ENCODE data around the gene OMA1. TPM values are rescaled to one million over a fixed set of nuclear protein-coding genes. Genes with fewer than 3 reads are reported as not detected.
"Not testable (repeated sequence)": the region's sequence is repeated elsewhere in the genome, so short reads cannot be mapped to it uniquely, and the experiment has no call there.

The OMA1 gene
- polyA plus RNA-seq, 1 of the 3 experiments (the other 2 are of a cell fraction) = 6.9 TPM

DNA sequence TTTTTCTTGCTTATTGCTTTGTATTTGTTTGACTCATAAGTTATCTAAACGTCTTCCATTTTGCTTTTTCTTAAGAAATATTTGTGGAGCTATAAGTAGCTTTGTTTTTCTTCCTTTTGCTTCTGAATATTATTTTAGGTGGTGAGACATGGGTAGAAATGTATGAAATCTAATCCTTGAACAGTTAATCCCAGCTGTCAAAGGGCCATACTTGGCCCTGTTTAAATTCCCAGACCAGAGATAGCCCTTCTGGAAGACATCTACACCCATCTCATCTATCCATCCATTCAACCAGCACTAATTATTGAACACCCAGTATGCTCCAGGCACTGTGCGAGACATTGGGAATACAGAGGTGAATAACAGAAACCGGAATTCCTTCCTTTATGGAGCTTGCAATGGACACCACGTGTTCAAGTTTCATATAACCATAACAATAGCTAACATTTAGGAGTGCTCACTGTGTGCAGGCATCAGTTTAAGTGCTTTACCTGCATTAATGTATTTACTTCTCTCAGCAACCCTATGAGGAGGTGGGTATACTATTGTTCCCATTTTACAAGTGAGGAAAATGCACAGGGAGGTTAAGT is 21.8 kb upstream of the OMA1 start:
- no peaks in the 10 kb centered on the region; a peak in 1 of 4 replicates for H3K4me1 ChIP-seq (ENCODE audit: control insufficient read depth in 1 of 2, insufficient read depth in 2 of 2, low read depth in 1 of 2, low read length in 1 of 2)
- H3K4me3 ChIP-seq (ENCODE audit: low read depth in 2 of 2, low read length in 1 of 2) = no peak overlapping the region
- no peaks in the 10 kb centered on the region for H3K27me3 ChIP-seq (ENCODE audit: insufficient read depth)
- CTCF ChIA-PET = interaction anchor here (1.0 kb wide), 1 partner anchor 53 kb away, joined by 3 read pairs; no protein-coding TSS in a partner anchor
- H4K20me1 ChIP-seq (ENCODE audit: insufficient read depth) = no peaks in the 10 kb centered on the region
- no peak for DNase-seq
- H3K9me2 ChIP-seq = no peaks in the 10 kb centered on the region
- POLR2A ChIA-PET = no interaction called here
- no peak overlapping the region for H2AFZ ChIP-seq (ENCODE audit: low read depth)
- H3K9ac ChIP-seq = no peak overlapping the region
- H3K27ac ChIP-seq (ENCODE audit: low read depth in 2 of 2, low read length in 1 of 2) = no peak overlapping the region
- H3K36me3 ChIP-seq (replicated peaks in 1 of 2; ENCODE audit: control insufficient read depth in 1 of 2, insufficient read depth in 2 of 2, low read length in 1 of 2) = no peaks in the 10 kb centered on the region
- H3F3A ChIP-seq (replicated peaks; ENCODE audit: insufficient read depth) = no peaks in the 10 kb centered on the region
- no peaks in the 10 kb centered on the region for H3K79me2 ChIP-seq (ENCODE audit: insufficient read depth)
- no peak overlapping the region for H3K4me2 ChIP-seq
- TF ChIP-seq PBX3 (IDR thresholded peaks at IDR 0.05) (no peak), POLR2AphosphoS5 (IDR thresholded peaks at IDR 0.05; ENCODE audit: low read depth, low read length) (no peak), TEAD4 (IDR thresholded peaks at IDR 0.05; ENCODE audit: borderline replicate concordance, insufficient read depth) (no peak), TCF12 (IDR thresholded peaks at IDR 0.05) (no peak), RCOR1 (IDR thresholded peaks at IDR 0.05; ENCODE audit: low read length) (no peak), MXI1 (IDR thresholded peaks at IDR 0.05; ENCODE audit: low read depth, low read length) (no peak), MEF2A (IDR thresholded peaks at IDR 0.05; ENCODE audit: borderline replicate concordance, low read depth) (no peak)
- H3K9me3 ChIP-seq = no peaks in the 10 kb centered on the region
- 50% methylated on average over 4 of the region's 4 CpGs for WGBS (ENCODE audit: low lambda C conversion rate)

- no peak overlapping the region for H3K4me3 ChIP-seq (ENCODE audit: low read depth in 2 of 2, low read length in 1 of 2)
- no peaks in the 10 kb centered on the region for H3F3A ChIP-seq (replicated peaks; ENCODE audit: insufficient read depth)
- no peaks in the 10 kb centered on the region for H3K79me2 ChIP-seq (ENCODE audit: insufficient read depth)
- no peaks in the 10 kb centered on the region for H3K4me1 ChIP-seq (ENCODE audit: control insufficient read depth in 1 of 2, insufficient read depth in 2 of 2, low read depth in 1 of 2, low read length in 1 of 2)
- H3K4me2 ChIP-seq = no peak overlapping the region
- ChIA-PET POLR2A (no interaction called here), CTCF (no interaction called here)
- H2AFZ ChIP-seq (ENCODE audit: low read depth) = no peak overlapping the region
- H4K20me1 ChIP-seq (ENCODE audit: insufficient read depth) = no peaks in the 10 kb centered on the region
- H3K9me3 ChIP-seq = no peaks in the 10 kb centered on the region
- H3K27ac ChIP-seq (ENCODE audit: low read depth in 2 of 2, low read length in 1 of 2) = no peak overlapping the region
- no peaks in the 10 kb centered on the region for H3K27me3 ChIP-seq (ENCODE audit: insufficient read depth)
- H3K9ac ChIP-seq = no peak overlapping the region
- no peak for DNase-seq
- no peaks in the 10 kb centered on the region for H3K36me3 ChIP-seq (replicated peaks in 1 of 2; ENCODE audit: control insufficient read depth in 1 of 2, insufficient read depth in 2 of 2, low read length in 1 of 2)
- 88% methylated on average over 3 of the region's 3 CpGs for WGBS (ENCODE audit: low lambda C conversion rate)
- H3K9me2 ChIP-seq = no peaks in the 10 kb centered on the region
- TF ChIP-seq GATA2 (CRISPR knock-in tag; IDR thresholded peaks at IDR 0.05) (no peak), TEAD4 (IDR thresholded peaks at IDR 0.05; ENCODE audit: borderline replicate concordance, insufficient read depth) (no peak), SMC3 (IDR thresholded peaks at IDR 0.05; ENCODE audit: low read depth, low read length) (no peak), MXI1 (IDR thresholded peaks at IDR 0.05; ENCODE audit: low read depth, low read length) (no peak), CHD2 (IDR thresholded peaks at IDR 0.05; ENCODE audit: low read length, partially characterized antibody) (no peak), RFX5 (IDR thresholded peaks at IDR 0.05; ENCODE audit: low read length) (no peak), GABPA (IDR thresholded peaks at IDR 0.05; ENCODE audit: low read depth) (no peak), REST (IDR thresholded peaks at IDR 0.05; ENCODE audit: low read depth, low read length) (no peak), EP300 (IDR thresholded peaks at IDR 0.05; ENCODE audit: borderline replicate concordance in 1 of 2, low read depth in 1 of 2, low read length in 1 of 2) (no peak)
- TF ChIP-seq, protein P1, sequence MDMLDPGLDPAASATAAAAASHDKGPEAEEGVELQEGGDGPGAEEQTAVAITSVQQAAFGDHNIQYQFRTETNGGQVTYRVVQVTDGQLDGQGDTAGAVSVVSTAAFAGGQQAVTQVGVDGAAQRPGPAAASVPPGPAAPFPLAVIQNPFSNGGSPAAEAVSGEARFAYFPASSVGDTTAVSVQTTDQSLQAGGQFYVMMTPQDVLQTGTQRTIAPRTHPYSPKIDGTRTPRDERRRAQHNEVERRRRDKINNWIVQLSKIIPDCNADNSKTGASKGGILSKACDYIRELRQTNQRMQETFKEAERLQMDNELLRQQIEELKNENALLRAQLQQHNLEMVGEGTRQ (IDR thresholded peaks at IDR 0.05; ENCODE audit: borderline replicate concordance, low read depth, low read length) = no peak
Observed at GRCh38 chr1:58566339-58566738, 19.8 kb upstream of the OMA1 start.

GRCh38 chr1:58563715-58564114 is 17.2 kb upstream of the OMA1 start:
- H3K9me3 ChIP-seq; H3K27me3 ChIP-seq (ENCODE audit: insufficient read depth); H3K9ac ChIP-seq; H3F3A ChIP-seq (replicated peaks; ENCODE audit: insufficient read depth); DNase-seq; H3K9me2 ChIP-seq; H3K4me2 ChIP-seq; H3K4me3 ChIP-seq (ENCODE audit: low read depth in 2 of 2, low read length in 1 of 2); H3K36me3 ChIP-seq (replicated peaks in 1 of 2; ENCODE audit: control insufficient read depth in 1 of 2, insufficient read depth in 2 of 2, low read length in 1 of 2); H3K27ac ChIP-seq (ENCODE audit: low read depth in 2 of 2, low read length in 1 of 2); H4K20me1 ChIP-seq (ENCODE audit: insufficient read depth); H3K4me1 ChIP-seq (ENCODE audit: control insufficient read depth in 1 of 2, insufficient read depth in 2 of 2, low read depth in 1 of 2, low read length in 1 of 2); POLR2A ChIA-PET; H3K79me2 ChIP-seq (ENCODE audit: insufficient read depth); H2AFZ ChIP-seq (ENCODE audit: low read depth): not testable (repeated sequence)
- WGBS (ENCODE audit: low lambda C conversion rate) = 17% methylated on average over 1 of the region's 1 CpG
- CTCF ChIA-PET = interaction anchor here (1.3 kb wide), 1 partner anchor 47 kb away, joined by 3 read pairs; no protein-coding TSS in a partner anchor
